ENCODE data around the gene SOCS7. TPM values are rescaled to one million over a fixed set of nuclear protein-coding genes. Genes with fewer than 3 reads are reported as not detected.

Gene SOCS7
- total RNA-seq, 2 experiments from 2014 or later, result 18.1 to 21.7 TPM

DNA sequence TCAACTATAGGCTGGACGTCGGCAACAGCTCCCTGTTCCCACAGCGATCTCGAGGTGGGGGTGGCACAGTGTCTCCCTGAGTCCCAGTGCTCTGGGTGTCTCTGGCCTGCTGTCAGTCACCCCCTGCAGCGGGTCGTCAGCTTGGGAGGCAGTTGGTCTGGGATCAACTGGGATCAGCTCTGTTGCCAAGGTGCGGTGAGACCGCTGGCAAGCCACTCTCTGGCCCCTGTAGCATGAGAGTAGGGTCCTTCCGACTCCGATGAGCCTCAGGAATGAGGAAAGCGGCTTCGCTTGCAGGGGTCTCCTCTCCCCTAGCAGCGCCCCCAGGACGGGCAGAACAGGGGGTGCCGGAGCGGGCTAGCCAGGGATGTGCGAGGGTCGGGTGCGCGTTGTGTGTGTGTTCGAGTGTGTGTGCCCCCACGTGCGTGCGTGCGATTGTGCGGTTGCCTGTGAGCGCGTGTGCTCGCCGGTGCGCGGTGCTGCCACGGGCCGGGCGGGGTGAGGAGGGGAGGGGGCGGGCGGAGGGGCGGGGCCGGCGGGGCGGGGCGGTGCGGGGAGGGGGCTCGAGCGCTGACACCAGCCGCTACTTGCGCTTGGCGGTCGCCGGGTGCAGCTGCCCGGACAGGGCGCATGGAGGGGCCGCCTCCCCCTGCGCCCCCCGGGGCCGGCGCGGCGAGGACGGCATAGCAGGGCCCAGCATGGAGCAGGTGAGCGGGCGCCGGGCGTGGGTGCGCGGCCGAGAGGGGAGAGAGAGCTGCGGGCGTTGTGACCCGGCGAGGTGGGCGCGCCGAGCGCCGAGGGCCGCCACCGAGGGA, 67.3 kb downstream of the SOCS7 start:
- Mint-ChIP-seq H3K4me3 (peak overlapping the region; percentile 35), H3K9me3 (no peaks in the 10 kb centered on the region), H3K4me1 (ENCODE audit: low read depth) (peaks cover 10% of the 10 kb centered on the region), H3K27me3 (peaks cover 43% of the 10 kb centered on the region), H3K36me3 (no peaks in the 10 kb centered on the region), H3K27ac (no peak overlapping the region)
- CTCF ChIA-PET, result no interaction called here
- POLR2A ChIA-PET, result no interaction called here
- DNase-seq, result no peak
- intact Hi-C loops (cut with micrococcal nuclease), result loop anchor here (10.0 kb wide), 1 partner anchor 246 kb away; no protein-coding TSS in a partner anchor

DNA sequence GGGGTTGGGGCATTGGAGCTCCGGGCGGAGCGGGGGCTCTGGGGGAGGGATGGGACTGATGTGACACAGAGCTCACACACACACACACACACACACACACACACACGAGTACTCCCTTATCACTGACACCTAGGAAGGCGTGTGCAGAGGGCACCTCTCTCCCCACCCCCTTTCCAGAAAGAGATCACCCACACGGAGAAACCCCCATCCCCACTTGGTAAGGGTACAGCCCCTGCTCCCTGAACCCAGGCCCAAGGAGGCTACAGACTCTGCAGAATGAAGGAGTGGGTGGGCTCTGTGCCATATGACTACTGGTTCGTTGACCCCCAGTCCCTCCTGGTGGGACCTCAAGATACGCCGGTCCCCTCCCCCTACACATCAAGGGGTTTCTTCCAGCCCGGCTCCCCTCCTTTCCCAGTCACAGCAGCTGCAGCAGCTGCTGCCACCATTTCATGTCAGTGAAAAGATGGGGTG, 67.9 kb downstream of the SOCS7 start:
- ChIA-PET POLR2A (no interaction called here), CTCF (no interaction called here)
- Mint-ChIP-seq H3K36me3 (no peaks in the 10 kb centered on the region), H3K27me3 (peaks cover 48% of the 10 kb centered on the region), H3K4me1 (ENCODE audit: low read depth) (peaks cover 10% of the 10 kb centered on the region), H3K4me3 (no peak overlapping the region), H3K9me3 (no peaks in the 10 kb centered on the region), H3K27ac (no peak overlapping the region)
- no peak for DNase-seq
- intact Hi-C loops (cut with micrococcal nuclease), result loop anchor here (10.0 kb wide), 1 partner anchor 245 kb away; no protein-coding TSS in a partner anchor

DNA sequence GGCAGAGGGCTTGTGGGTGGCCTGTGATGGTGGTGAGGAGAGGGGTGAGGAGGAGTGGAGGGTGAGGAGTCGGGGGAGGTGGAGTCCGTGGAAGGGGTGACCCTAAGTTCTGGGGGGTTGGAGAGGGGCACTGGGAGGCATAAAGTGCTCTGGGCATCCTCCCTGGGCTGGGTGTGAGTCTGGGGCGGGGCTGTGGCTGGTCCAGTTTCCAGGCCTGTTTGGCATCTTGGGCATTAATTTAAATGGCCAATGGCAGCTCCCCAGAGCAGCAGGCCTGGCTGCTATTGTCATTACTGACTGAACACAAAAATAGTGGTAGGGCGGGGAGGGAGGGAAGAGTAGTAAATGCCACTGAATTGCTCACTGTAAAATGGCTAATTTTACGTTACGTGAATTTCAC, 68.9 kb downstream of the SOCS7 start:
- Mint-ChIP-seq H3K4me3 (no peak overlapping the region), H3K27ac (no peak overlapping the region), H3K36me3 (no peaks in the 10 kb centered on the region), H3K4me1 (ENCODE audit: low read depth) (peaks cover 6% of the 10 kb centered on the region), H3K9me3 (no peaks in the 10 kb centered on the region), H3K27me3 (peaks cover 57% of the 10 kb centered on the region)
- ChIA-PET CTCF (interaction anchor here (1.1 to 2.6 kb wide), 3 partner anchors 65 to 74 kb away, joined by 3 to 16 read pairs (median 4); no protein-coding TSS in a partner anchor), POLR2A (no interaction called here)
- no peak for DNase-seq
- intact Hi-C loops (cut with micrococcal nuclease), result no loop called here

DNA sequence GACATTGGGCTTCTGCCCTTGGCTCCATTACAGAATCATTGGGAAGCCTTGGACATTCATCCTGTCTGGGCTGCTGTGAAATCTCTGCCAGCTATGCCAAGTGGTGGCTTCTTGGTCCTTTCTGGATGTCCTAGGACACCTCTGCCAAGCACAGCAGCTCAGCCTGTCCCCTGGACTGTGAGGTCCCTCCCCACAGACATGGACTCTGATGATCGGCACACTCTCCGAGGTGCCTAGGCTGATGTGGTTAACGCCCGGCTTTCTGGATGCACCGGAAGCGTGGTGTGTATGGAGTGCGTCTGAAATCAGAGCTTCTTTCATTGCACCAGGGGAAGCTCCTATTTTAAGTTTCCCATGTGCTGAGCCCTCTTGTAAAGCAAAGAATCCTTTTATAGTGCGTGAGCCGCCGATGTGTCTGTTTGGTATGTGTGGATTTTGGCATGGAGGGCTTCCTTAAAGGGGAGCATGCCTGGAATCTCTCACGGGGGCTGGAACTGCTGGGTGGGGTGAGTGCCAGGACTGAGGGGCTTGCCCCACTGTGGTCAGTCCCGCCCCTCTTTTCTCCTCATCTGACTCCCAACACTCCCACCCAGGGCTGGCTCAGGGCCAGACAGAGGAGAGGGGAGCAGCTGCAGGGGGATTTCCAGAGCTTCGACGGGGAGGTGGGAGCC, 69.7 kb downstream of the SOCS7 start:
- no peaks in the 10 kb centered on the region for H3K9me3 Mint-ChIP-seq
- H3K4me3 Mint-ChIP-seq, result no peak overlapping the region
- H3K36me3 Mint-ChIP-seq, result no peaks in the 10 kb centered on the region
- H3K4me1 Mint-ChIP-seq (ENCODE audit: low read depth), result peaks cover 6% of the 10 kb centered on the region
- H3K27me3 Mint-ChIP-seq, result peaks cover 58% of the 10 kb centered on the region
- H3K27ac Mint-ChIP-seq, result no peak overlapping the region
- POLR2A ChIA-PET, result no interaction called here
- CTCF ChIA-PET, result interaction anchor here (0.5 to 2.6 kb wide), 6 partner anchors 64 to 97 kb away, joined by 3 to 16 read pairs (median 4); no protein-coding TSS in a partner anchor
- intact Hi-C loops (cut with micrococcal nuclease), result no loop called here
- DNase-seq, result no peak

GRCh38 chr17:38421871-38422827, 70.5 kb downstream of the SOCS7 start:
- POLR2A ChIA-PET, result no interaction called here
- Mint-ChIP-seq H3K27ac (no peak overlapping the region), H3K27me3 (peaks cover 54% of the 10 kb centered on the region), H3K9me3 (no peaks in the 10 kb centered on the region), H3K36me3 (no peaks in the 10 kb centered on the region), H3K4me1 (ENCODE audit: low read depth) (peaks cover 6% of the 10 kb centered on the region), H3K4me3 (no peak overlapping the region)
- CTCF ChIA-PET, result interaction anchor here (0.5 to 2.6 kb wide), 8 partner anchors 63 to 245 kb away, joined by 3 to 16 read pairs (median 4); no protein-coding TSS in a partner anchor
- DNase-seq, result no peak
- intact Hi-C loops (cut with micrococcal nuclease), result loop anchor here (2.0 kb wide), 1 partner anchor 63 kb away; no protein-coding TSS in a partner anchor

DNA sequence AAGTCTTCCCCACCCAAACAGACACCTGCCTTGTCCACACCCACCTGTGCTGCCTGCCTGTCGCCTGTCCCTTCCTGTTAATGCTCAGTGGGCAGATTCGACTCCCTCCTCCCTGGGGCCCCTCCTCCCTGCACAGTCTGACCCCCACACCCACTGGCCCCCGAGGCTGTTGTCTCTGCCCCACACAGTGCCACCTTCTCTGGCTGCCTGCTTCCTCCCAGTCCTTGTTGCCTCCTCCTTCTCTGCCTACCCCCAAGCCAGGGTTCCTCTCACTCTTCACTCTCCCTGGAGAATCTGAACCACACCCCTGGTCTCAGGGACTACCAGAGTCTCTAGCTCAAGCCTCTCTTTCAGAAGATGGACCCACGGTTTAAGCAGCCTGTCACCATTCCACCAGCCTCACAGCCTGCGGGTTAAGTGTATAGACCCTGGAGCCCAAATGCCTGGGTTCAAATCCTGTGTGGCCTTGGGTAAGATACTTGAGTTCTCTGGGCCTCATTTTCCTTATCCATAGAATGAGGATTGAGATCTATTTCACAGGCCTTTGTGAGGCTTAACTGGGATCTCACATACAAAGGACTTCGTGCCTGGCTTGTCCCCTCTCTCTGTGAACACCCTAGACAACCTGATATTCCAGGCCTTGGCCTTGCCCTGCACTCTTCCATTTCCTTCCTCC, 72.8 kb downstream of the SOCS7 start:
- H3K9me3 Mint-ChIP-seq, result no peaks in the 10 kb centered on the region
- intact Hi-C loops (cut with micrococcal nuclease), result no loop called here

GRCh38 chr17:38425031-38425430, 73.4 kb downstream of the SOCS7 start:
- no peak overlapping the region for H3K4me3 Mint-ChIP-seq
- no peak for DNase-seq
- peaks cover 38% of the 10 kb centered on the region for H3K27me3 Mint-ChIP-seq
- H3K4me1 Mint-ChIP-seq (ENCODE audit: low read depth), result peaks cover 4% of the 10 kb centered on the region
- H3K36me3 Mint-ChIP-seq, result no peaks in the 10 kb centered on the region
- CTCF ChIA-PET, result interaction anchor here (1.3 to 1.8 kb wide), 4 partner anchors 68 to 159 kb away, joined by 4 to 17 read pairs (median 5); no protein-coding TSS in a partner anchor
- no peak overlapping the region for H3K27ac Mint-ChIP-seq
- H3K9me3 Mint-ChIP-seq, result no peaks in the 10 kb centered on the region
- intact Hi-C loops (cut with micrococcal nuclease), result no loop called here
- POLR2A ChIA-PET, result no interaction called here

More for the DNA sequence above, 72.8 kb downstream of the SOCS7 start:
- ChIA-PET CTCF (interaction anchor here (0.6 to 1.8 kb wide), 22 partner anchors 8 to 243 kb away, joined by 3 to 18 read pairs (median 4); partner anchors contain the start of gene SOCS7), POLR2A (no interaction called here)
- no peak overlapping the region for H3K4me3 Mint-ChIP-seq
- peaks cover 4% of the 10 kb centered on the region for H3K4me1 Mint-ChIP-seq (ENCODE audit: low read depth)
- H3K27me3 Mint-ChIP-seq, result peaks cover 43% of the 10 kb centered on the region
- H3K36me3 Mint-ChIP-seq, result no peaks in the 10 kb centered on the region
- no peak for DNase-seq
- no peak overlapping the region for H3K27ac Mint-ChIP-seq

DNA sequence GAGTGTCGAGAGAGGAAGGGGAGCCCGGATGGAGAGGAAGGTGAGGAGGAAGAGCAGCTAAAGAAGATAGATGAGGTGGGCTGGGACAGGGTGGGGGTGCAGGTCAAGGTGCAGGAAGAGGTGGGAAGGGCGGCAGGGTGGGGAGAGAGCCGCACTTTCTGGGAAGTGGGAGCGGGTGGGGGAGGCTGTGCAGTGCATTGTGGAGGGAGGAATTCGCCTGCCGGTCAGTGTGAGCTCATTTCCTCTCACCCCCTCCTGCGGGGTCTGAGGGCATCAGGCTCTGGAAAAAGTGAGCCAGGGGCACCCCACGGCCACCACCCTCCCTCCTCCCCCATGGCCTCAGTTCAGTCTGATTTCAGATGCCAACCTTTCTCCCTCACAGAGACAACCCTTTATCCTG, 74.1 kb downstream of the SOCS7 start:
- Mint-ChIP-seq H3K4me1 (ENCODE audit: low read depth) (peaks cover 4% of the 10 kb centered on the region), H3K9me3 (no peaks in the 10 kb centered on the region), H3K27ac (no peak overlapping the region), H3K27me3 (peaks cover 32% of the 10 kb centered on the region), H3K36me3 (no peaks in the 10 kb centered on the region), H3K4me3 (no peak overlapping the region)
- POLR2A ChIA-PET, result no interaction called here
- CTCF ChIA-PET, result interaction anchor here (1.0 to 1.6 kb wide), 3 partner anchors 10 to 67 kb away, joined by 3 to 4 read pairs (median 4); no protein-coding TSS in a partner anchor
- no peak for DNase-seq
- intact Hi-C loops (cut with micrococcal nuclease), result no loop called here

DNA sequence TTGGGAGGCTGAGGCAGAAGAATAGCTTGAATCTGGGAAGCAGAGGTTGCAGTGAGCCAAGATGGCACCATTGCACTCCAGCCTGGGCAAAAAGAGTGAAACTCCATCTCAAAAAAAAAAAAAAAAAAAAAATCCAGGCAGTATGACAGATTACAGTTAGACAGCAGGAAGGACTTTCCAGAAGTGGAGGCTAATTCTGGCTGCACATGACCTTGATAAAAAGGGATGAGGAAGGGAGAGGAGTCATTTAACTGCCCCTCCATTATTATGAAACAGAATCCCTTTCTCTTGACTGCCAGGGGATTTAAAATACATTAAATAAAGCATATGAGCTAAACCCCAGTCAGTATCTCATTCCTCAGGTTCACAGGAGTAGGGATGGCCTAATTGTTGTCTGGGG, 74.8 kb downstream of the SOCS7 start:
- POLR2A ChIA-PET, result no interaction called here
- peaks cover 27% of the 10 kb centered on the region for H3K27me3 Mint-ChIP-seq
- CTCF ChIA-PET, result interaction anchor here (0.8 to 1.2 kb wide), 5 partner anchors 11 to 241 kb away, joined by 3 to 5 read pairs (median 3); no protein-coding TSS in a partner anchor
- H3K4me1 Mint-ChIP-seq (ENCODE audit: low read depth), result peaks cover 4% of the 10 kb centered on the region
- DNase-seq, result no peak
- H3K4me3 Mint-ChIP-seq, result no peak overlapping the region
- intact Hi-C loops (cut with micrococcal nuclease), result no loop called here
- H3K36me3 Mint-ChIP-seq, result no peaks in the 10 kb centered on the region
- H3K27ac Mint-ChIP-seq, result no peak overlapping the region
- no peaks in the 10 kb centered on the region for H3K9me3 Mint-ChIP-seq

- POLR2A ChIA-PET, result no interaction called here
- DNase-seq, result no peak
- Mint-ChIP-seq H3K4me1 (ENCODE audit: low read depth) (peaks cover 4% of the 10 kb centered on the region), H3K27me3 (peaks cover 26% of the 10 kb centered on the region), H3K9me3 (no peaks in the 10 kb centered on the region), H3K4me3 (peak overlapping the region; percentile 24), H3K36me3 (no peaks in the 10 kb centered on the region), H3K27ac (no peak overlapping the region)
- intact Hi-C loops (cut with micrococcal nuclease), result no loop called here
- CTCF ChIA-PET, result interaction anchor here (0.8 to 1.2 kb wide), 4 partner anchors 13 to 240 kb away, joined by 3 to 5 read pairs (median 3); no protein-coding TSS in a partner anchor
These were observed 75.7 kb downstream of the SOCS7 start for GRCh38 chr17:38427160-38427949.
